ENCODE measurements around the gene COL4A1. TPM values are rescaled to one million over a fixed set of nuclear protein-coding genes. Genes with fewer than 3 reads are reported as not detected.

COL4A1 gene
- total RNA-seq, 1 experiment from 2014 or later = 99.9 TPM

- no peak for DNase-seq (ENCODE audit: low read depth)
Observed at GRCh38 chr13:110197471-110197870, 109.5 kb downstream of the COL4A1 start.

- no peak for DNase-seq (ENCODE audit: low read depth)
Observed at GRCh38 chr13:110197026-110197425, 109.9 kb downstream of the COL4A1 start.

- DNase-seq (ENCODE audit: low read depth) = no peak
Observed at GRCh38 chr13:110195547-110196485, 111.1 kb downstream of the COL4A1 start.

- DNase-seq (ENCODE audit: low read depth) = no peak
Observed at GRCh38 chr13:110194451-110194850, 112.5 kb downstream of the COL4A1 start.

GRCh38 chr13:110193491-110193890 lies 113.5 kb downstream of the COL4A1 start:
- DNase-seq (ENCODE audit: low read depth) = no peak

GRCh38 chr13:110192472-110192871 lies 114.5 kb downstream of the COL4A1 start:
- DNase-seq (ENCODE audit: low read depth) = no peak

- peak; percentile 38 for DNase-seq (ENCODE audit: low read depth)
Observed at GRCh38 chr13:110187641-110188161, 119.3 kb downstream of the COL4A1 start.

GRCh38 chr13:110186231-110186855 lies 120.6 kb downstream of the COL4A1 start:
- DNase-seq (ENCODE audit: low read depth) = no peak

GRCh38 chr13:110185696-110186095 lies 121.3 kb downstream of the COL4A1 start:
- no peak for DNase-seq (ENCODE audit: low read depth)

GRCh38 chr13:110183910-110184309 lies 123.0 kb downstream of the COL4A1 start:
- DNase-seq (ENCODE audit: low read depth) = no peak

GRCh38 chr13:110182461-110182860 lies 124.5 kb downstream of the COL4A1 start:
- DNase-seq (ENCODE audit: low read depth) = no peak

GRCh38 chr13:110182003-110182402 lies 125.0 kb downstream of the COL4A1 start:
- DNase-seq (ENCODE audit: low read depth) = no peak

GRCh38 chr13:110179857-110180147 lies 127.2 kb downstream of the COL4A1 start:
- DNase-seq (ENCODE audit: low read depth) = no peak

- DNase-seq (ENCODE audit: low read depth) = peak; percentile 18
Observed at GRCh38 chr13:110179116-110179856, 127.7 kb downstream of the COL4A1 start.

- DNase-seq (ENCODE audit: low read depth) = no peak
Observed at GRCh38 chr13:110177790-110178189, 129.2 kb downstream of the COL4A1 start.

- no peak for DNase-seq (ENCODE audit: low read depth)
Observed at GRCh38 chr13:110176431-110176830, 130.5 kb downstream of the COL4A1 start.

- peak; percentile 62 for DNase-seq (ENCODE audit: low read depth)
Observed at GRCh38 chr13:110173247-110173818, 133.6 kb downstream of the COL4A1 start.

- no peak for DNase-seq (ENCODE audit: low read depth)
Observed at GRCh38 chr13:110170882-110171281, 136.1 kb downstream of the COL4A1 start.

GRCh38 chr13:110170020-110170790 lies 136.8 kb downstream of the COL4A1 start:
- DNase-seq (ENCODE audit: low read depth) = no peak

GRCh38 chr13:110168999-110169933 lies 137.7 kb downstream of the COL4A1 start:
- DNase-seq (ENCODE audit: low read depth) = no peak
